Kidney capillary endothelial cell (primary cell): Measurements from ENCODE around the gene SUSD6.

Experiments
- DNase-seq: peaks from one replicate; pipeline ENCODE4 v3.0.0-alpha.2; 2018; ENCODE audit warnings: low spot score

Gene SUSD6

GRCh38 chr14:69611172-69612013 lies at the start of gene SUSD6:
TSS of gene SUSD6 (plus strand) at chr14:69611596. CDS start at chr14:69658593, 46,997 bp downstream.
- peak; percentile 82 for DNase-seq

- DNase-seq, result no peak
Observed at GRCh38 chr14:69561893-69562292, 49.5 kb upstream of the SUSD6 start.

GRCh38 chr14:69567563-69567962 lies 43.8 kb upstream of the SUSD6 start:
- no peak for DNase-seq

GRCh38 chr14:69569859-69570258 lies 41.5 kb upstream of the SUSD6 start:
- no peak for DNase-seq

- no peak for DNase-seq
Observed at GRCh38 chr14:69570836-69571330, 40.5 kb upstream of the SUSD6 start.

- no peak for DNase-seq
Observed at GRCh38 chr14:69571449-69572029, 39.9 kb upstream of the SUSD6 start.

GRCh38 chr14:69572030-69572840 lies 39.2 kb upstream of the SUSD6 start:
- no peak for DNase-seq

GRCh38 chr14:69572841-69573135 lies 38.6 kb upstream of the SUSD6 start:
- no peak for DNase-seq

GRCh38 chr14:69573205-69573830 lies 38.1 kb upstream of the SUSD6 start:
- DNase-seq, result no peak

GRCh38 chr14:69573831-69574262 lies 37.5 kb upstream of the SUSD6 start:
- no peak for DNase-seq

GRCh38 chr14:69574263-69574953 lies 37.0 kb upstream of the SUSD6 start, which contains the start of gene CCDC177:
TSS of gene CCDC177 (minus strand) at chr14:69574871. CDS start at chr14:69573622, 1,249 bp downstream.
- DNase-seq, result peak; percentile 61

- DNase-seq, result no peak
Observed at GRCh38 chr14:69574954-69575295, 36.5 kb upstream of the SUSD6 start.

- DNase-seq, result no peak
Observed at GRCh38 chr14:69579476-69579875, 31.9 kb upstream of the SUSD6 start.

- DNase-seq, result no peak
Observed at GRCh38 chr14:69580009-69580577, 31.3 kb upstream of the SUSD6 start.

- no peak for DNase-seq
Observed at GRCh38 chr14:69581316-69581935, 30.0 kb upstream of the SUSD6 start.

GRCh38 chr14:69582212-69582611 lies 29.2 kb upstream of the SUSD6 start:
- DNase-seq, result peak; percentile 58

GRCh38 chr14:69582829-69583228 lies 28.6 kb upstream of the SUSD6 start:
- no peak for DNase-seq

GRCh38 chr14:69584389-69584788 lies 27.0 kb upstream of the SUSD6 start:
- no peak for DNase-seq

GRCh38 chr14:69586404-69586803 lies 25.0 kb upstream of the SUSD6 start:
- DNase-seq, result peak; percentile 61

GRCh38 chr14:69587389-69587788 lies 24.0 kb upstream of the SUSD6 start:
- no peak for DNase-seq

- no peak for DNase-seq
Observed at GRCh38 chr14:69591317-69591716, 20.1 kb upstream of the SUSD6 start.
